Measurements from ENCODE around the gene CCDC68.

DNA sequence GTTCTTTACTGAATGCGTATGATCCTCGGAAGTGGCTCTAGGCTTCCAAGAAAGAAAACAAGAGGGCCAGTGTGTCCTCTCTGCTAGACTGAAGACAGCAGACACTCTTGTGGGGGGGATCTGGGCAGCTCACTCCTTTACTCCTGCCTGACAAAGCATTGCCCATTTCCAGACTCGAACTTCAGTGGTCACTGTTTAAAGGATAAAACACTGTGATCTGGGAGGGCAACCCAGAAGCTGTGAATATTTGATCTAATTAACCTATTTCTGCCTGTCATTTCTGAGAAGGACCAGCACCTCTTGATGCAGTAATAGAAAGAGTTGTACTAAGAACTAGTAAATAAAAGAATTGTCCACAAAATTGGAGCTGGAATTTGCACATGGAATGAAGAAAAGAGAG lies 24.5 kb upstream of the CCDC68 start:
- TF ChIP-seq POLR2A (IDR thresholded peaks at IDR 0.05) (no peak), CTCF (IDR thresholded peaks at IDR 0.05) (no peak), EP300 (IDR thresholded peaks at IDR 0.05) (no peak)
